Measurements from ENCODE around the gene USP48.

DNA sequence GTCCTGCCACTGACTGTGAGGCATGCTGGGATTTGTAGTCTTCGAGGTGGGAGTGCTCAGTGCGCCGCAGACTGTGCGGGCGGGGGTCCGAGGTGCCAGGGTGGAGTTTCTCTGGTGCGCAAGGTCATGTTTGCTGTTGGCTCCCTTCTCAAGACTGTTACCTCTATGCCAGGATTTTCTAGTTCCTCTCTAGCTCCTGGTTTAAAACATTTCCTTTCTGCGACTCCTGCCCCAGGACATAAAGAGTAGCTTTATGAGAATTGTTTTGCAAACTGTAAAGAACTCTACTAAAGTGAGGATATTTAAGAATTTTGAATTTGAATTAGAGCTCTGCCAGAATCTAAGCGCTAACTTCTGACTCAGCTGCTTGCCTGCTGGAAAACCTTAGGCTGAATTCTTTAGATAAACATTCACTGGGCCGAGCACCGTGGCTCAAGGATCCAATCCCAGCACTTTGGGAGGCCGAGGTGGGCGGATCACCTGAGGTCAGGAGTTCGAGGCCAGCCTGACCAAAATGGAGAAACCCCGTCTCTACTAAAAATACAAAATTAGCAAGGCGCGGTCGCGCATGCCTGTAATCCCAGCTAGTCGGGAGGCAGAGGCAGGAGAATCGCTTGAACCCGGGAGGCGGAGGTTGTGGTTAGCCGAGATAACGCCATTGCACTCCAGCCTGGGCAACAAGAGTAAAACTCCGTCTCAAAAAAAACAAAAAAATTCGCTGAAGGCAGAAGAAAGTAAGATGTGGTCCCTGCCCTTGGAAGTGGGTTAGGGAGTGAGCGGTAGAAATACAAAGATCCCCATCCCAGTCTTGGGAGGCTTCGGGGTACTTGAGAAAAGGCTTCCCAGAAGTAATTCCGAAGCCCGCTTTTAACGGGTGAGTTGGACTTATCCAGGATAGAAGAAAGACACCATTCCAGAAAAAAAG, 992 bp upstream of the USP48 start:
- no peak for TF ChIP-seq POLR2A (IDR thresholded peaks at IDR 0.05)
- no peak for TF ChIP-seq POLR2AphosphoS5 (IDR thresholded peaks at IDR 0.05)

All from prostate gland (tissue), 1 donor.